GM21367 (cell line): ENCODE results near the gene DERL2.
"Not testable (repeated sequence)": the region's sequence is repeated elsewhere in the genome, so short reads cannot be mapped to it uniquely, and the experiment has no call there.

Experiments used
- ATAC-seq: cut with Tn5 transposase; IDR thresholded peaks from one replicate; pipeline ENCODE4 v1.9.1; 2021; ENCODE audit not compliant: unreplicated experiment

Gene DERL2

DNA sequence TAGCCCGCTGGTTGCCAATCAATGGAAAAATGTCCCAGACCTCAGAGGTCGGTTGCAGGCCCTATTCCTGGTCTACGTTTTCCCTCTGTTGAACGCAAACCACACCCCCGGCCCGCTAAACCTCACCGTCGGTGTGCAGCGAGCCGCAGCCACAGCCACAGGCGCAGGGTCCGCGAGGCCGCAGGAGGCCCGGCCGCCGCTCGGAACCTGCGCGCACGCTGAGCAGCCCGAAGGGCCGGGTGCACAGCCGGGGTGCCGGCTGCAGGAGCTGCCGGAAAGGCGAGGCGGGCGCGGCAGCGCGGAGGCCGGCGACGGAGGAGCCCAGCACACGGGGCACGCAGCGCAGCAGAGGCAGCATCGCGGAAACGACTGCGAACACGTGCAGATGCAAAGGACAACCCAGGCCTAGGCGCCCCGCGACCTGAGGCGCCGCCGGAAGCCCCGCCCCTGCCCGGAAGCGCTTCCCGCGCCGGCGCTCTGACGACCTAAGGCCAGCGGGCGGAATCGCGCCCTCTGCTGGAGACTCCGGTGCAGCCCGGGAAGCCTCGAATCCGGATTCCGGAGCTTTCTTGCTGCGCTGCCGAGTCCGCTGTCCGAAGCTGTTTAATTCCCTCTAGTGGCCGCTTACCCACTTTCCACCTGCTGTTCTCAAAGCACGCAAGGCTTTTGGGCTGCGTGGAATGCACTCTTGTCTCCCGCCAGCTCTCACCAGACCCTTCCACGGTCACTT, 47.1 kb downstream of the DERL2 start, which contains the start of gene C1QBP:
C1QBP (minus strand) TSS at position 440 of the 730 bp plus-strand sequence; CDS start at position 358, 82 bp downstream.
- peak; percentile 60 for ATAC-seq

DNA sequence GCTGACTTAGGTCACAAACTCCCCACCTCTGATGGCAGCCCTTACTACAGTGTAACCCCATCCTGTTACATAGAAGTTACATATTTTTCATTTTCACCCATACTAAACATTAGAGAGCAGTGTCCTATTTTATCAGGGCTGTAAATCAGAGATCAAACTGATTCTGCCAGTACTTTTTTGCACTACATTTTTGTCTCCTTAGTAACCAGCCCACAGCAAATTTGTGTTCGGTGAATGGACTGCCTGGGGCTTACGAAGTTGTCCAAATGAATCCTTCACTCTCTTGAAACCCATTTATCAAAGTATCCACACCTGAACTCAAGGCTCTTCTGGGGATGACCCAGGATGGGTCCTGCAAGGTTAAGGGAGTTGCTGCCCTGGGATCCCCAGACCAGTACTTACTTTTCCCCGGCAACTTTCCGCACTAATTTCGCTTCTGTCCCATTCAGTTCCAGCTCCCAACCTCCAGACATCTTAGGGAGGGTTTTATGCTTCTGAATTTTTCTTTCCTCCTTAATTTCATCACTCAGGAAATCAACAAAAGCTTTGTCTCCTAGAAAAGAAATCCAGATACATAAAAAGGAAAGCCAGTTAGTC, 48.2 kb downstream of the DERL2 start:
- no peak for ATAC-seq

DNA sequence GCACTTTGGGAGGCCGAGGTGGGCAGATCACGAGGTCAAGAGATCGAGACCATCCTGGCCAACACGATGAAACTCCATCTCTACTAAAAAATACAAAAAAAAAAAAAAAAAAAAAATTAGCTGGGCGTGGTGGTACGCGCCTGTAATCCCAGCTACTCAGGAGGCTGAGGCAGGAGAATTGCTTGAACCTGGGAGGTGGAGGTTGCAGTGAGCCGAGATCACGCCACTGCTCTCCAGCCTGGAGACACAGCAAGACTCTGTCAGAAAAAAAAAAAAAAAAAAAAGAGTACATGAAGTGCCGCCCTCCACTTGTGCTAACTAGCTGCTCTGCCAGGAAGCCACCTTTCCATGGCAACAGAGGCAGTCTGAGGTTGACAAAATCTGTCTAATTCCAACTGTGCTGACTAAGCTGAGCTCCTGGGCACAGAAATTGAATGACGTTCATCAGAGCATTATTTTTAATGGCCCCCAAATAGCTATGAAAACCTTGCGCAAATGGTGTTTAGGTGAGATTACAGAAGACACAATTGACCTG, 50.1 kb downstream of the DERL2 start:
- ATAC-seq, result not testable (repeated sequence)

DNA sequence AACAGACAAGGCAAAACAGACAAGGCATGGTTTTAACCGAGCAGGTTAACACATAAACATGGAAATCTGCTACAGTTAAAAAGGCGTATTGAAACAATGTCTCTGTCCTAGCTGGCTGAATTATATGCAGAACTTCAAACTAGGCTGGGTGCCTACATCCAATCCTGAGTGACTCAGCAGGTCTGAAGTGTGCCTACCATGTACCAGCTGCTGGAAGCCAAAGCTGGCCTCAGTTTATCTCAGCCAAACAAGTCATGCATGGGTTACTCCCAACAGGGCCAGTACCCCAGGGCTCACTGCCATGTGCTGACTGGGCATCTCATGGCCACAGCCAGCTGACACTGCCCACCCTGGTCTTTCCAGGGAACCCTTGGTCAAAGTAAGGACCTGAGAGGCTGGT, 51.0 kb downstream of the DERL2 start:
- ATAC-seq, result no peak

DNA sequence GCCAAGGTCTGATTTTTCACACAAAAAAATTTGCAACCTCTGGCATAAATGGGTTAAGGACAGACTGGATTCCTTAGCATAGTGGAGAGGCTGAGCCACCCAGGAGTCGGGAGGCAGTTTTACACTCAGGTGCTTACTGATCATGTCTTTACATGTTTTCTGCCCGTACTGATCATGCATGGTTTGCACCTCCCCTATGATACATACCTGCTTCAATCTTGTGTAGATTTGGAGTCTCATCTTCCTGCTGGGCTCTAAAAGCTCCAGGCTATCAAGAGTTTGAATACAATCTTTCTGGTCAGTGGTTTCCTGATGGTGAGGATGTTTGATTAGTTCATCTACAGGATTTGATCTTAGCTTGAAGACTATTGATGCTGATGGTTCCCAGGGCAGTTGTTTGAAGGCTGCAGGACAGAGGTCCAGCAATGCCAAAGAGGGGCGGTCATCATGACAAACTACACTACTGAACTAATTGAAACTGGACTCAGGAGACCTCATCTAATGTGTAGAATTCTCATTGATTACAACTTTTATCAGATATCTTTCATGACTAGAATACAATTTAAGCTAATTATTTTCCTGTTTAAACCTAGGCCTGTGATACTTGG, 53.9 kb downstream of the DERL2 start:
- ATAC-seq, result no peak

DNA sequence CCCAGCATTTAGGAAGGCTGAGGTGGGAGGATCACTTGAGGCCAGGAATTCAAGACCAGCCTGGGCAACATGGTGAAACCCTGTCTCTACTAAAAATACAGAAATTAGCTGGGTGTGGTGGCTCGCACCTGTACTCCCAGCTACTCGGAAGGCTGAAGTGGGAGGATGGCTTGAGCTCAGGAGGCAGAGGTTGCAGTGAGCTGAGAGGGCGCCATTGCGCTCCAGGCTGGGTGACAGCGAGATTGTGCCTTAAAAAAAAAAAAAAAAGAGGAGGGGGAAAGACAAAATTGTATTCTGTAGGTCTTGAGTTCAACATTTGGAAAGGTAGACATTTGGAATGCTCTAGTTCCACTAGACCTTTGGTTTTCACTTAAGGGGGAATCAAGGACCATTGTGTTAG, 54.7 kb downstream of the DERL2 start:
- not testable (repeated sequence) for ATAC-seq

DNA sequence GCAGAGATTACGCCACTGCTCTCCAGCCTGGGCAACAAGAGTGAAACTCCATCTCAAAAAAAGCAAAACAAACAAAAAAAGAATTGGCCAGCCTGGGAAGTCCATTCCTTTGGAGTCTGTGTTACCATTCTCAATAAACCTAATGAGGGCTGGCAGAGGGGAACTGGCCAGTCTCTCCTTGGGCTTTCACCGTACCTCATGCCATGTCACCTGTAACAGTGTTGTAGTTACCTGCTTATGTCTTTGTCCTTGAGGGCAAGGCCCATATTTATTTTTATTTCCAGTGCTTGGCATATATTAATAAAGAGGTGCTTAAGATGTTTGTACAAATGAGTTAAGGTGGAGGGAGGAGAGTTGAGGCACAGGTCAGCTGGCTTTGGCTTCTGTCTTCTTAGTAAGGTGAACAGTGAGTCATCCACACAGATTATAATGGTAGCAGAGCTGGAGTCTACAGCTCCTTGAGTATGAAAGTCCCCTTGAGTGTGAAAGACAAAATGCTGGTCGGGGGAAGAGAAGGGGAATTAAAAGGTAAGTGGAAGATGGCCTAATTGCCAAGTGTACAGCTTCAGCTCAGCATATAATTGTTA, 55.5 kb downstream of the DERL2 start:
- ATAC-seq, result no peak

DNA sequence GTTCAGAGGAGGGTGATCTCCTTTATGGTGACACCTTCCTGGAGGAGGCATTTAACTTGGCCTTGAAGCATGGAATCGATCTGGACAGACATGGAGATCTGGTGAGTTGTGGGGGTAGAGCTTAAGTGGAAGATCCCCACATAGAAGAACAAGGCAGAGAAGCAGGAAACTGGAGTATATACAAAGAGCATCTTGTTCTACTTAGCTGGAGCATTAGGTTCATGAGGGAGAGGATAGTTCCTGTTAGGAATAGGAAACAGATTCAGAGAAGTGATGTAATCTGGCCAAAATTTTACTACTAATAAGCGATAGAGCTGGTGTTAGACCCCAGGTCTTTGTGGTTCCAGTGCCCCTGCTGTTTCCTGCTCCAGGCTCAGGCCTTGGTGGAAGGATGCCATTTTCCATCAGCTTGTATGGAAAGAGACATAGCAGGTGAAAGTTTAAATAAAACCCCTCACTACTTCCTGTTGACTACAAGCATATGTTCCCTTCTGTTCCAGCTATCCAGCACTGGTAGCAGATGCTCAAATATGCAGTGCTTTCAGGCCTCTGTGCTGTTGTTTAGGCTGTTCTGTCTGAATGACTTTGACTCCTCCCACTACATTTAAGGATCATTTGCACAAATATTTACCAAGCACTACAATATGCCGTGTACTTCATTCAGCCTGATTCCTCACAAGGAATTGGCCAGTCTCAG, 56.6 kb downstream of the DERL2 start:
- ATAC-seq, result no peak

DNA sequence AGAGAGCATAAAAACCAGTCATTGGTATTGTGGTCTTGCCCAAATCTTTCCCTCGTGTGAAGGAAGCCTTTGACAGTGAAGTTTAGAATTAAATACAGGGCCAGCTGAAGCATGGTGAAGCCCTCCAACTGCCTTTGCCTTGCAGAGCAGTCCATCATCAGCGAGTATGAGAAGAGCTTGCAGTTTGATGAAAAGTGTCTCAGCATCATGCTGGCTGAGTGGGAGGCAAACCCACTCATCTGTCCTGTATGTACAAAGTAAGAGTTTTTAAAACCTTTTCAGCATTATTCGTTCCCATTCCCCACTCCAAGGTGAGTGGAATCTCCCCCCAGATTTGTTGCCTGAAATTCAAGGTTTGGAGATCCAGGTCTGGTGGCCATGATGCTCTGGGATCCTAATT, 60.2 kb downstream of the DERL2 start:
- ATAC-seq, result no peak

DNA sequence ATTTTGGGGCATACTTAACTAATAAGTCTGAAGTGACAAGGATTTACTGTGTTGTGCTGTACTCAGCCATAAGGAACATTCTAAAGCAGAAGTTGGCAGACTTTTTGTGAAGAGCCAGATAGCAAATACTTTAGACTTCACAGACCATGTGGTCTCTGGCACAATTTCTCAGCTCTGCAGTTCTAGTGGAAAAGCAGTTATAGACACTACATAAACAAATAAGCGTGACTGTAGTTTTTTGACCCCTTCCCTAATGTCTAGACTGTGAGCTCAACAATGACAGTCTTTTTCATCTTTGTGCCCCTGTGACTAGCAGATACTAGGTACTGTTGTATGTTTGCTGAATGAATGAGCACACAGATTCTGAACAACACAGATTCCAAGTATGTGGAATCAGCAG, 61.1 kb downstream of the DERL2 start:
- no peak for ATAC-seq

DNA sequence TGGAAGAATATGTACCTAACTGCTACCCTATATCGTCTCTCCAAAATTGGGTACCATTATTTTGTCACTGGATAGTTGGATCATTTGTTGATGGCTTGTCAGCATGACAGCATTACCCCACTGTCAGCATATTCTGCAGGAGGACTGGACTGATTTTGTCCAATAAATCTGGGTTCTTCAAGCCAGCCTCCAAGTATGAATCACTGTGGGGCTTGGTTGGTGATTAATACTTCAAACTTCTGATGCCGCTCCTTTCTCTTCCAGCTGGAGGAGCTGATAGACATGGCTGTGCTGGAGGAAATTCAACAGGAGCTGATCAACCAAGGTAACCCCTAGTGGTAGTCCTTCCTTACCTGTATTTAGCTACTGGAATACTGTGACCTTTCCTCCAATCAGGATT, 63.5 kb downstream of the DERL2 start:
- no peak for ATAC-seq
